PC-3 (cell line): ENCODE results near the gene DCLK3. TPM values are rescaled to one million over a fixed set of nuclear protein-coding genes. Genes with fewer than 3 reads are reported as not detected.

ENCODE experiments used
- ATAC-seq: fragments of 200-7000 bp; cut with Tn5 transposase; 2 replicates; pipeline ENCODE4 v1.9.1; 2020; ENCODE audit warnings: mild to moderate bottlenecking, moderate library complexity
- BruUV-seq: library from RNA; stranded (reverse); fragments of 400-500 nt; replicated peaks from 2 replicates; lab custom pipeline; 2021; lab: Mats Ljungman, UMichigan
- CTCF ChIA-PET: fragments of 300-600 bp; sonication (Branson Sonifier 250); formaldehyde crosslinking; loops from one replicate; lab custom pipeline; 2022; ENCODE audit warnings: antibody characterized with exemption; lab: Charles Lee
- POLR2A ChIA-PET: fragments of 300-600 bp; sonication (Branson Sonifier 250); formaldehyde crosslinking; loops from one replicate; lab custom pipeline; 2022; ENCODE audit warnings: antibody characterized with exemption; ENCODE audit not compliant: unreplicated experiment; lab: Charles Lee
- DNase-seq: peaks from one replicate; pipeline ENCODE4 v3.0.0-alpha.2; 2015
- H2AFZ ChIP-seq: fragments of 300-600 bp; sonication (generic); 2 replicates; pipeline ENCODE4 v1.6.0; 2016; ENCODE audit warnings: antibody characterized with exemption, low read length
- H3F3A ChIP-seq: fragments of 300-600 bp; sonication (generic); one replicate; pipeline ENCODE4 v1.6.0; 2017; ENCODE audit warnings: antibody characterized with exemption, low read length, control low read depth, mild to moderate bottlenecking; ENCODE audit not compliant: unreplicated experiment
- H3K27ac ChIP-seq: fragments of 300-600 bp; sonication (generic); 2 replicates; pipeline ENCODE4 v1.5.1; 2016; ENCODE audit warnings: mild to moderate bottlenecking, low read length
- H3K27me3 ChIP-seq: fragments of 300-600 bp; sonication (generic); 2 replicates; pipeline ENCODE4 v1.6.1; 2016; ENCODE audit warnings: low read length, mixed read lengths
- H3K36me3 ChIP-seq: fragments of 300-600 bp; sonication (generic); 2 replicates; pipeline ENCODE4 v1.6.1; 2016; ENCODE audit warnings: low read depth, mixed run types, low read length, mixed read lengths
- H3K4me1 ChIP-seq: fragments of 300-600 bp; sonication (generic); 2 replicates; pipeline ENCODE4 v1.5.1; 2016; ENCODE audit warnings: low read length; ENCODE audit not compliant: insufficient read depth
- H3K4me2 ChIP-seq: fragments of 300-600 bp; sonication (generic); 2 replicates; pipeline ENCODE4 v1.6.0; 2016; ENCODE audit warnings: low read length
- H3K4me3 ChIP-seq: fragments of 300-600 bp; sonication (generic); 2 replicates; pipeline ENCODE4 v1.5.1; 2016; ENCODE audit warnings: mild to moderate bottlenecking, low read length, mixed read lengths
- H3K79me2 ChIP-seq: fragments of 300-600 bp; sonication (generic); 2 replicates; pipeline ENCODE4 v1.6.1; 2017; ENCODE audit warnings: low read length, mixed read lengths
- H3K9ac ChIP-seq: fragments of 300-600 bp; sonication (generic); 2 replicates; pipeline ENCODE4 v1.6.0; 2016; ENCODE audit warnings: mild to moderate bottlenecking, low read length
- H3K9me2 ChIP-seq: fragments of 300-600 bp; sonication (generic); replicated peaks from 2 replicates; pipeline ENCODE4 v1.6.1; 2016; ENCODE audit warnings: mixed run types, low read length, mixed read lengths
- H3K9me3 ChIP-seq: fragments of 300-600 bp; sonication (generic); 2 replicates; pipeline ENCODE4 v1.6.1; 2016; ENCODE audit warnings: low read length, mixed read lengths
- H4K20me1 ChIP-seq: fragments of 300-600 bp; sonication (generic); 2 replicates; pipeline ENCODE4 v1.6.1; 2016; ENCODE audit warnings: low read length, mixed read lengths
- CTCF ChIP-seq: fragments of 300-600 bp; sonication (generic); conservative IDR thresholded peaks from 2 replicates; pipeline ENCODE4 v1.5.1; 2017; ENCODE audit warnings: antibody characterized with exemption, low read depth, mild to moderate bottlenecking, low read length
- EZH2 ChIP-seq: fragments of 300-600 bp; sonication (generic); IDR thresholded peaks from one replicate; pipeline ENCODE4 v1.6.1; 2017; ENCODE audit warnings: antibody characterized with exemption, mild to moderate bottlenecking, low read length; ENCODE audit not compliant: unreplicated experiment
- EZH2phosphoT487 ChIP-seq: fragments of 300-600 bp; sonication (generic); IDR thresholded peaks from 2 replicates; pipeline ENCODE4 v1.6.1; 2018; ENCODE audit warnings: mild to moderate bottlenecking, antibody characterized with exemption, low read length, borderline replicate concordance
- intact Hi-C: fragments of 100-400 bp; cut with micrococcal nuclease; formaldehyde crosslinking; loops from 2 replicates; pipeline ENCODE4 v1.9.0; 2023
- total RNA-seq: library from RNA; depleted of rRNA; stranded (reverse); fragments of >200 nt; gene quantifications from 2 replicates; pipeline ENCODE4 v1.2.3, GENCODE V29; 2014

DCLK3 gene
- total RNA-seq, 1 experiment from 2014 or later, result not detected

- no peaks in the 10 kb centered on the region for H3K4me1 ChIP-seq
- H3K27ac ChIP-seq, result no peak overlapping the region
- no peaks in the 10 kb centered on the region for H3F3A ChIP-seq
- CTCF ChIA-PET, result no interaction called here
- no peak for DNase-seq
- no peaks in the 10 kb centered on the region for H3K79me2 ChIP-seq
- no peaks in the 10 kb centered on the region for H3K36me3 ChIP-seq
- no peak overlapping the region for H3K4me3 ChIP-seq
- H3K9ac ChIP-seq, result no peak overlapping the region
- H4K20me1 ChIP-seq, result no peaks in the 10 kb centered on the region
- H3K9me3 ChIP-seq, result no peaks in the 10 kb centered on the region
- no peak overlapping the region for H3K4me2 ChIP-seq
- no peaks in the 10 kb centered on the region for H3K9me2 ChIP-seq
- TF ChIP-seq EZH2phosphoT487 (no peak), EZH2 (no peak), CTCF (no peak)
- ATAC-seq, result no peak
- intact Hi-C loops, result no loop called here
- H3K27me3 ChIP-seq, result peaks cover 29% of the 10 kb centered on the region
- H2AFZ ChIP-seq, result no peak overlapping the region
- no TSS peak for BruUV-seq
- POLR2A ChIA-PET, result interaction anchor here (0.6 kb wide), 1 partner anchor 179 kb away, joined by 4 read pairs; no protein-coding TSS in a partner anchor
Observed at GRCh38 chr3:36730966-36731365, 33.4 kb downstream of the DCLK3 start.

- Histone ChIP-seq H3K79me2 (no peaks in the 10 kb centered on the region), H3K27ac (no peak overlapping the region), H3K9me3 (no peaks in the 10 kb centered on the region), H3K4me2 (no peak overlapping the region), H3K4me1 (no peaks in the 10 kb centered on the region), H3K4me3 (no peak overlapping the region), H2AFZ (no peak overlapping the region), H3K27me3 (peaks cover 26% of the 10 kb centered on the region), H3K36me3 (no peaks in the 10 kb centered on the region), H3K9ac (no peak overlapping the region), H4K20me1 (no peaks in the 10 kb centered on the region), H3K9me2 (no peaks in the 10 kb centered on the region), H3F3A (no peaks in the 10 kb centered on the region)
- CTCF ChIA-PET, result no interaction called here
- ATAC-seq (peak; percentile 78), DNase-seq (peak; percentile 73)
- intact Hi-C loops, result loop anchor here (1.0 to 2.0 kb wide), 5 partner anchors 114 to 1050 kb away; no protein-coding TSS in a partner anchor
- POLR2A ChIA-PET, result no interaction called here
- no TSS peak for BruUV-seq
- TF ChIP-seq EZH2phosphoT487, result no peak
- no peak for TF ChIP-seq EZH2
- TF ChIP-seq CTCF, result peak; percentile 86
Observed at GRCh38 chr3:36729204-36730056, 34.9 kb downstream of the DCLK3 start.
